Activated gamma-delta T cell (primary cell): Measurements from ENCODE around the gene PRKAG2.

Experiments used
- DNase-seq: peaks from one replicate; lab custom pipeline; 2025; lab: John Stamatoyannopoulos, UW

Gene PRKAG2

GRCh38 chr7:151621961-151622360, 255.0 kb downstream of the PRKAG2 start:
- DNase-seq = no peak

DNA sequence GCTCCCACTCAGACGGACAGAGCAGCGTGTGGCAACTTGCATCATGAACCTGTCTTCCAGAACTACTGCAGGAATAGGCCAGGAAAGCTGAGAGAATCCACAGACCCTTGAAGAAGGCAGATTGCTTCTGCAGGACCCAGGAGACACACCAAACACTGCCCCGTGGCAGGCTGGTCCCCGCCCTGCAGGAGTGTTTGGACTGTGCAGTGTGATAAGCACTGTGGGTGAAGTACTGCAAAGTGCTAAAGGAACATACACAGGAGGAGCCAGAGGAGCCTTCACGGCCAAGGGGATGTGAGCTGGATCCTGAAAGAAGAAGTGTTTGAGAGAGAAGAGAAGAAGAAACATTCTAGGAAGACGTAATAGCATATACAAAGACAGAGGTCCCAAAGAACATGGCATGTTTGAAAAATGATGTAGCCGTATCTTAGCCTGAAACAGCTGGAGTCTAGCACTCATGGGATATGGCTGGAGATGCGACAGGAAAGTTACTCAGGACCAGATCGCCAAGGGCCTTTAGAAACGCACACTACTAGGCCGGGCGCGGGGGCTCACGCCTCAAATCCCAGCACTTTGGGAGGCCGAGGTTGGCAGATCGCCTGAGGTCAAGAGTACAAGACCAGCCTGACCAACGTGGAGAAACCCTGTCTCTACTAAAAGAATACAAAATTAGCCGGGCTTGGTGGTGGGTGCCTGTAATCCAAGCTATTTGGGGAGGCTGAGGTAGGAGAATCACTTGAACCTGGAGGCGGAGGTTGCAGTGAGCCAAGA, 260.3 kb downstream of the PRKAG2 start:
- DNase-seq = no peak

GRCh38 chr7:151615784-151616183, 261.1 kb downstream of the PRKAG2 start:
- DNase-seq = no peak

- DNase-seq = no peak
Measured at GRCh38 chr7:151615058-151615457, 261.9 kb downstream of the PRKAG2 start.

DNA sequence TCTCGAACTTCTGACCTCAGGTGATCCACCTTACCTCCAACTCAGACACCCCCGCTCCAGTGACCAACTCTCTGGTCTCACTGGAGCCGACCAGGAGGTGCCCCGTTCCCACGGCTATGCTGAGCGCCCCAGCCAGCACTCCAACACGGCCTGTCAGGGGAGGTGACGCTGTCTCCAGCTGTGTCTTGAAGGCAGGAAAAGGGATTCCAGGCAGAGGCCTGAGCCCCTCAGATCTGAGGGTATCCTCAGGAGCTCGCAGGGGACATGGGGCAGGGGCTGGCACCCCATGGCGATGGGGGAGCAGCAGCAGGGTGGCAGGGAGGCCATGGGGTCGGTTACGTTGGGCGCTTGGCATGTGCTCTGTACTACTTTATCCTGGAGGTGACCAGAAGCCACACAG, 262.9 kb downstream of the PRKAG2 start:
- DNase-seq = no peak

GRCh38 chr7:151611878-151612277, 265.0 kb downstream of the PRKAG2 start:
- DNase-seq = no peak

DNA sequence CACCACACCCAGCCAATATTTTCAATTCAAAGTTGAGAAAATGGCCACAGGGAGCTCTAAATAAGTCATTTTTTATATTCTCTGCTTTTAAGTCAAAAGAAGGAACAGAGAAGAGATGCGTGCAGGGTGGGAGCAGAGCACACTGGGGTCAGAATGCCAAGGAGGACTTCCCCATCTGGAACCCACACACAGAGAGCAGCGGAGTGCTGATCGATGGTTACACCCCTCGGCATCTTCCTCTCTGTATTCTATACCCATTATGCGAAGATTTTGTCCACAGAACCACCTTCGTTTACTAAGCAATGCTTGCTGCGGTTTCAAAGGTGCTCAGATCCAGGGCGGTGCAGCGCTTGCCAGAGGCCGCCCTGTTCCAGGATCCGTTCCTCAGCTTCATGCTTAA, 265.9 kb downstream of the PRKAG2 start:
- DNase-seq = no peak

DNA sequence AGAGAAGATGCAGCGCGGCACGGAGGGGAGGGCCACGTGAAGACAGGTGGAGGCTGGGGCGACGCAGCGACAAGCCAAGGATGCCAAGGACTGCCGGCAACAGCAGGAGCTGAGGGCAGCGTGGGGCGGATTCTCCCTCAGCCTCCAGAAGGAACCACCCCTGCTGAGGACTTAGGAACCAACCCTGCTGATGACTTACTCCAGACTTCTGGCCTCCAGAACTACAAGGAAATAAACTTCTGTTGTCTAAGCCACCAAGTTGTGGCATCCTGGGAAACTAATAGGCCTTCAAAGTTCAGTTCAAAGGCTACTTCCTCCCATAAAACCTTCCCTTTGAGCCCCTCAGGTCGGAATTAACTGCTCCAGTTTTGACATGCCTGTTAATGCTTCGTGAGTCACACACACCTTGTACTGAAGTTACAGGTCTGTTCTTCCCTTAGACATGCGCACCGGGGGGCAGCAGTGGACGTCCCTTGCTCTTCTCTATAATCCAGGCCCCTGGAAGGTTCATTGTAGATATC, 268.8 kb downstream of the PRKAG2 start:
- no peak for DNase-seq

GRCh38 chr7:151607464-151607867, 269.4 kb downstream of the PRKAG2 start:
- no peak for DNase-seq

DNA sequence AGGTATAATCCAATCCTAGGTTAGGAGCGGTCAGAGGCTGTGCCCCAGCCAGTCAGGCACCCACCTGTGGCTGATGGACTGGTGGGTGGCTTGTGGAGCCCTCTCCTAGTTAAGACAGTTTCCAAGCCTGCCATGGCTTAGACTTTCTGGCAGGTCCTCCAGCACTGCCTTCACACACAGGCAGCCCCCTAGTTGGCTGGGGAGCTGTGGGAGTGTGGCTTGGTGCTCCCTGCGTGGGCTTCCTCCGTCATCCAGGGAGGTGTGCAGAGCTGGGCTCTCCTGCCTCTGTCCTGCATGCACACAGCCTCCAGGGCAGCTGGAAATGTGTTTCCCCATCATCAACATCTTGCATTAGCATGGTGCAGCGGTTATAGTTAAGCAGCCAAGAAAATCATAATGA, 273.0 kb downstream of the PRKAG2 start:
- DNase-seq = no peak

- no peak for DNase-seq
Measured at GRCh38 chr7:151601521-151602305, 275.2 kb downstream of the PRKAG2 start.

DNA sequence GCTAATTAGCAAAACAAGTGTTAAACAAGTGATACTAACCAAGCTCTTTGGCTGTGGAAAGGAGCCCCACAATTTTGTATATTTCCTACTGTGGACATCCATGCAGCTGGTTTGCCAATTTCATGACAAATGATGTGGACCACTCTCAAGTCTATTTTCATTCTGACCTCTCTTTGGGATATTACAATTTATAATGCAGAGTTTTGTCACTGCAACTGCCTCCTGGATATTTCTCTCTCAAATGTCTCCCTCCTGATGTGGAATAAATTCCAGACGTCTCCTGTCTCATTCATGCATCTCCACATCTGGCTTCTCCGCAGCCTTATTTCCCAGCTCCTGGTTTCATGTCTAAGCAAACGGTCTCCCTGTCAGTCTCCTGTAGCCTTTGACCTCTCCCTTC, 276.6 kb downstream of the PRKAG2 start:
- DNase-seq = no peak

GRCh38 chr7:151599401-151600227, 277.3 kb downstream of the PRKAG2 start:
- DNase-seq = no peak

GRCh38 chr7:151597541-151598444, 279.1 kb downstream of the PRKAG2 start:
- DNase-seq = no peak

DNA sequence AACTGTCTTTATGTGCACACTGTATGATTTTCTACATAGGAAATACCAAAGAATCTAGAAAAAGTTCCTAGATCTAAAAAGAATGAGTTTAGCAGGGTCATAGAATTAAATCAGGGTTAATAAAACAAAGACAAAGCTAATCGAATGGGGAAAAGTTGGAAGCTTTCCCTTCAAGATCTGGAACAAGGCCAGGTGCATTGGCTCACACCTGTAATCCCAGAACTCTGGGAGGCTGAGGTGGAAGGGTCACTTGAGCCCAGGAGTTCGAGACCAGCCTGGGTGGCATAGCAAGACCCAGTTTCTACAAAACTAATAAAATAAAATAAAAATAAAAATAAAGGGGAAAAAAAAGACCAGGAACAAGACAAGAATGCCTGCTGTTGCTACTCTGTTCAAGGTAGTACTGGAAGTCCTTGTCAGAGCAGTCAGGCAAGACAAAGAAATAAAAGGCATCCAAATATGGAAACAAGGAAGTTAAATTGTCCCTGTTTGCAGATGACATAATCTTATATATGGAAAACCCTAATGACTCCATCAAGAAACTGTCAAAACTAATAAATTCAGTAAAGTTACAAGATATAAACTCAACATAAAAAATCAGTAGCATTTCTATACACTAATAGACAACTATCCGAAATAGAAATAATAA, 281.1 kb downstream of the PRKAG2 start:
- DNase-seq = no peak

GRCh38 chr7:151592868-151593486, 283.9 kb downstream of the PRKAG2 start:
- no peak for DNase-seq

- DNase-seq = no peak
Measured at GRCh38 chr7:151592330-151592729, 284.6 kb downstream of the PRKAG2 start.

DNA sequence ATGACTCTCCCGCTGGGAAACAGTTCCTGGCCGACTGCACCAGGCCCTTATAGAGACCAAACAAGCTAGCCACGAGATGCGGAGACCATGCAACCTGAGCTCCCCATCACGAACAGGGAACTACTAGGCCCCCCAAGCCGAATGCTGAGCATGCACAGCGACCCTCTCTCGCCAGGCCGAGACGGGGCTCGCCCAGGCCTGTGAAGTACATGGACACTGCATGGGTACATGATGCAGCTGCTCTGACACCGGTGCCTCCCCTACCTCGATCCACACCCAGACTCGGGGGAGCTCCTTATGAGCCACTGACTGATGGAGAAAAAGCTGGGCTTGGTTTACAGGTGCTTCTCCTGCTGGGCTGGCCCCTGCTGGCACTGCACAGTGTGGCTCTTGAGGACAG, 285.0 kb downstream of the PRKAG2 start:
- no peak for DNase-seq

DNA sequence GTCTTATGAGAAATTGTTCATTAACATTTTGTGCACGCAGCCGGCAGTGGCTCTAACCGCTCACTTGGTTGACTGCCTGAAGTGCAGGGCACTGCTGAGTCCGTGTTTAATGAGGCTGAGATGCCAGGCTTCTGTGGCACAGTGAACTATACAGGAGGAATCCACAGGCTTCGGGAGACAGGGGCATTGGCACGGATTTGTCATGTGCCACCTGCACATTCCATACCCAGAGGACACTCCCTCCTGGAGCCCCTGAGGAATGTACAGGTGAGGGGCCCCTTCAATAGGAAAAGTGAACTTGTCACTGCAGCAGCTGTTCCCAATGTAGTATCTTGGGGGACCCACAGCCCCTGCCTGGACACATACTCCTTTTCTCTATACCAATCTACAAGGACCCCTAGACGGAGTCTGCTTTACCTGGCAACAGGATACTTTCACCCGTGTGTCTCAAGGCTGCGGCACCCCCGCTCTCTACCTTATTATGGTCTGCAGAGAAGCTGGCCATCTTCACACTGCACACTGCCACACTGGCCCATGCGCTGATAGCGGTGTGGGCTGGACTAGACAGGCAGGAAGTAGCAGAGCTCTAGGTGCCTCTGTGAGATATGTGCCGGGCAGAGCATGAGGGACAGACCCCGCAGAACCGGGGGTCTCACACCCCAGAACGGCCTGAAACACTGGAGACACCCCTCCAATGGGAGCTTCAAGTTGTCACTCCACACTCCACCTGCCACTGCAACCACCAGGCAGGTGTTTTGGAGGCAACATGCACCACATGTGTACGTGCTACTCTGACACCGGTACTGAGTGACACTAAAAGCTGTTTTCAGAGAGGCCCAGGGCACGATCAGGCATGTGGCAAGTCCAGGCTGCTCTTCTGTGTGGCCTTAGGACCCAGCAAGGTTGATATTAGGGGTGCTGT, 285.8 kb downstream of the PRKAG2 start:
- no peak for DNase-seq
